WI38 (cell line): Measurements from ENCODE around the gene IFNA4.
"Not testable (repeated sequence)": the region's sequence is repeated elsewhere in the genome, so short reads cannot be mapped to it uniquely, and the experiment has no call there.

Experiments used
- H3K4me3 ChIP-seq: 2 replicates; pipeline ENCODE4 v1.5.1; 2011; ENCODE audit warnings: low read depth, mild to moderate bottlenecking, control low read depth, low read length
- CTCF ChIP-seq: IDR thresholded peaks from 2 replicates; pipeline ENCODE4 v1.5.1; 2012; ENCODE audit warnings: low read depth, mild to moderate bottlenecking, control low read depth, low read length

The IFNA4 gene

DNA sequence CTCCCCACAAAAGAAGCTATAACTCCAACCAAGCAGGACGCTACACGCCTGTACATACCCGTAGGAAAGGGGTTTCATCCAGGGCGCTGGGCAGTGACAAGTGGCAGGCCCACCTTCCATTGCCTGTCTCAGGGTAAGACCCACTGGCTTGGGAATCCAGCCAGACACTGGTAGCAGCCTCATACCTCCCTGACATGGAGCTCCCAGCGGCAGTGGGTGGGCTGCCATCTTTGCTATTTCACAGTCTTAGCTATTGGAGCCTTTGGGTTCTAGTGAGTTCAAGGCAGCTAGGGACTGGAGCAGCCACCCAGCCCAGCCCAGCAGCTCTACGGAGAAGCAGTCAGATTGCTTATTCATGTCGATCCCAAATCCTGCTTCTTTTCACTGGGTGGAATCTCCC, 22.9 kb upstream of the IFNA4 start:
- no peak for TF ChIP-seq CTCF
- H3K4me3 ChIP-seq = no peak overlapping the region

- H3K4me3 ChIP-seq = not testable (repeated sequence)
Measured at GRCh38 chr9:21207043-21207442, 19.7 kb upstream of the IFNA4 start, which contains the start of gene IFNA10. IFNA10 (minus strand) TSS chr9:21207143; CDS start chr9:21207097, 46 bp downstream.

DNA sequence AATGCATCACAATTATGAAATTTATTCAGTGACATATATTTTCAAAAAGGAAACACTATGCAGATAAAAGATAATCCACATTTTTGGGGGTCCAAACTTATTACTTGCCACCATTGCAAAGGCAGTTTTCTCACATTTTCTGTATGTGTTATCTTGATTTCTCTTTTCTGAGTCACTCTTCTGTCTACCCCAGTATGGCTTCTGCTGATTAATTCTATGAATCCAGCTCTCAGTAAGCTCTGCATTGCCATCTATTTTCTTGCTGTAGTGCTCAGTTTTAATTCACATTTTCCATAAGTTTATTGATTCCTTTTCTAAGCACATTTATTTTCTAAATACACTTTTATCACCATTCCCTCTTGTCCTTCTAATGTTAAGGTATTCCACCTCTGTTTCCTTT, 17.8 kb upstream of the IFNA4 start:
- no peak for TF ChIP-seq CTCF
- no peak overlapping the region for H3K4me3 ChIP-seq

- not testable (repeated sequence) for H3K4me3 ChIP-seq
Measured at GRCh38 chr9:21202105-21202504, 14.7 kb upstream of the IFNA4 start, which contains the start of gene IFNA7. IFNA7 (minus strand) TSS chr9:21202205; CDS start chr9:21202165, 40 bp downstream.

DNA sequence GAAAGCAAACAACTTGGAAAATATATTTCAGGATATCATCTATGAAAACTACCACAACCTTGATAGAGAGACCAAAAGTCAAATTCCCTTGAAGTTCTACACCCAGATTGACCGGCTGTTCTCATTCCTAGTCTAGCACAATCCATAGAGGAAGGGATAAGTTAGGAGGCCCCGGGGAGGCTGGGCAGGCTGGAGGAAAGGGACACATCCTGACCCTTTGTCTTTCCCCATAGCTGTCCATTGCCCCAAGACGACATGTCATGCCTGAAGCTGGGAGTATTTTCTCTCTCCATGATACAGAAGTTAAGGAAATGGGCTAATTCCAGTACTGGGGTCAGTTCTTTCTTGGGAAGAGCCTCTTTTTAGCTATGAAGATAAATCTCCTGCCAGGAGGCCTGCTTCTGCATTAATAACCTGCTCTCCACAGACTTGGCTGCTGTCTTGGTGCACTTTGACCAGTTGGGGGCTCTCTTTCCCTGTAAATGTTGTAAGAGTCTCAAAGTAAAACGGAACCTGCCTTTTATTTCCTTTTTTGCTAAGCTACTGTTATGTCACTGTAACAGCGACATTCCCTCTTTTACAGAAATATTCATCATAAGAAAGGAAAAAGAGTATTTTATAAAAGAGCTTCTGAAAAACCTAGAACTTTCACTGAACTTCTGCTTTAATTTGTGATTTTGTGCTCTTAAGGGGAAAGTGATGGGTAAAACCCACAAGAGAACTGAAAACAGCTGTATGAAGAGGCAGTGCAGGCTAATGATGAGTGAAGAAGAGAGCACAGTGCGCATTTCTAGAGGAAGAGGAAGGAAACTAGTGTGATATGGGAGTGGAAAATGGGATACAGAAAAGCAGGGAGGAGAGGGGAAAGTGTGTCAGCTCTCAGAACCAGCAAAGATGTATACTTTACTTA, 7.7 kb upstream of the IFNA4 start:
- not testable (repeated sequence) for H3K4me3 ChIP-seq
- TF ChIP-seq CTCF = peak; percentile 44

GRCh38 chr9:21182810-21183736, 4.3 kb downstream of the IFNA4 start:
- peak; percentile 50 for TF ChIP-seq CTCF
- not testable (repeated sequence) for H3K4me3 ChIP-seq

GRCh38 chr9:21174671-21175070, 12.7 kb downstream of the IFNA4 start:
- no peak overlapping the region for H3K4me3 ChIP-seq
- TF ChIP-seq CTCF = no peak

DNA sequence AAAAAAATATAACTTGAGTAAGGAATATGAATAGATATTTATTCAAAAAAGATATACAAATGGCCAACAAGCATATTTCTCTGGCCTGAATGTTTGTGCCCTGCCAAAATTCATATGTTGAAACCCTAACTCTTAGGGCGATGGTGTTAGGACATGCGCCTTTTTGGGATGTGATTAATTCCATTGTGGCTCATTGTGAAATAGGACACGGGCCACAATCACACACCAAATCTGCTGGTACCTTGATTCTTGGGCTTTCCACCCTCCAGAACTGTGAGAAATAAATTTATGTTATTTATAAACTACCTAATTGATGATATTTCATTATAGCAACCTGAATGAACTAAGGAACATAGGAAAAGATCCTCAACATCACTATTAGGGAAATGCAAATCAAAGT, 15.2 kb downstream of the IFNA4 start:
- H3K4me3 ChIP-seq = no peak overlapping the region
- TF ChIP-seq CTCF = no peak
